ENCODE data around the gene CASP7.
"Not testable (repeated sequence)": the region's sequence is repeated elsewhere in the genome, so short reads cannot be mapped to it uniquely, and the experiment has no call there.

The CASP7 gene

GRCh38 chr10:113651898-113652297, 27.8 kb upstream of the CASP7 start:
- no peak for DNase-seq (ENCODE audit: low read depth)
- no peak for TF ChIP-seq CTCF (IDR thresholded peaks at IDR 0.05; ENCODE audit: low read depth, low read length, missing control alignments)

GRCh38 chr10:113652456-113652855, 27.3 kb upstream of the CASP7 start:
- DNase-seq (ENCODE audit: low read depth); in situ Hi-C loops (cut with HindIII; ENCODE audit: low sequenced_read_pairs); H3K4me3 ChIP-seq (ENCODE audit: low read depth, low read length): not testable (repeated sequence)

More at GRCh38 chr10:113651898-113652297, 27.8 kb upstream of the CASP7 start:
- H3K4me3 ChIP-seq (ENCODE audit: low read depth, low read length) = no peak overlapping the region
- in situ Hi-C loops (cut with HindIII; ENCODE audit: low sequenced_read_pairs) = no loop called here

GRCh38 chr10:113656896-113657295, 22.8 kb upstream of the CASP7 start:
- H3K4me3 ChIP-seq (ENCODE audit: low read depth, low read length) = no peak overlapping the region
- in situ Hi-C loops (cut with HindIII; ENCODE audit: low sequenced_read_pairs) = no loop called here
- no peak for DNase-seq (ENCODE audit: low read depth)

GRCh38 chr10:113657544-113657943, 22.2 kb upstream of the CASP7 start:
- no peak for DNase-seq (ENCODE audit: low read depth)
- TF ChIP-seq CTCF (IDR thresholded peaks at IDR 0.05; ENCODE audit: low read depth, low read length, missing control alignments) = no peak
- in situ Hi-C loops (cut with HindIII; ENCODE audit: low sequenced_read_pairs) = no loop called here
- no peak overlapping the region for H3K4me3 ChIP-seq (ENCODE audit: low read depth, low read length)

More at GRCh38 chr10:113656896-113657295, 22.8 kb upstream of the CASP7 start:
- TF ChIP-seq CTCF (IDR thresholded peaks at IDR 0.05; ENCODE audit: low read depth, low read length, missing control alignments) = no peak

GRCh38 chr10:113661332-113661731, 18.4 kb upstream of the CASP7 start:
- no peak overlapping the region for H3K4me3 ChIP-seq (ENCODE audit: low read depth, low read length)
- TF ChIP-seq CTCF (IDR thresholded peaks at IDR 0.05; ENCODE audit: low read depth, low read length, missing control alignments) = no peak

GRCh38 chr10:113663142-113663541, 16.6 kb upstream of the CASP7 start:
- no peak for TF ChIP-seq CTCF (IDR thresholded peaks at IDR 0.05; ENCODE audit: low read depth, low read length, missing control alignments)
- in situ Hi-C loops (cut with HindIII; ENCODE audit: low sequenced_read_pairs) = no loop called here
- no peak for DNase-seq (ENCODE audit: low read depth)
- H3K4me3 ChIP-seq (ENCODE audit: low read depth, low read length) = no peak overlapping the region

More at GRCh38 chr10:113661332-113661731, 18.4 kb upstream of the CASP7 start:
- DNase-seq (ENCODE audit: low read depth) = no peak
- in situ Hi-C loops (cut with HindIII; ENCODE audit: low sequenced_read_pairs) = no loop called here

- no peak for TF ChIP-seq CTCF (IDR thresholded peaks at IDR 0.05; ENCODE audit: low read depth, low read length, missing control alignments)
- DNase-seq (ENCODE audit: low read depth) = no peak
- in situ Hi-C loops (cut with HindIII; ENCODE audit: low sequenced_read_pairs) = no loop called here
- no peak within 1 kb of the TSS for H3K4me3 ChIP-seq (ENCODE audit: low read depth, low read length)
Observed at GRCh38 chr10:113663908-113664307, 15.8 kb upstream of the CASP7 start, which contains the start of gene NRAP. Gene NRAP, minus strand, starts transcription at chr10:113664041. Its CDS starts 159 bp downstream, at chr10:113663882.

Measured in astrocyte of the cerebellum (primary cell).